CD14-positive monocyte (primary cell): ENCODE data around the gene SKA2. TPM values are rescaled to one million over a fixed set of nuclear protein-coding genes. Genes with fewer than 3 reads are reported as not detected.

ENCODE experiments used
- DNase-seq, 3 donors: peaks; one replicate each; pipeline ENCODE4 v3.0.0-alpha.2; 2011 to 2022
- H2AFZ ChIP-seq: 2 replicates; pipeline ENCODE4 v1.6.0; 2012; ENCODE audit warnings: mild to moderate bottlenecking, low read depth, low read length, inconsistent platforms; ENCODE audit not compliant: insufficient read depth, poor library complexity, severe bottlenecking
- H3K27ac ChIP-seq, 2 donors: 1 replicate in 1 of 2; 2 replicates in 1 of 2; pipeline ENCODE4 v1.5.1; 2012 to 2013; ENCODE audit warnings: low read length in 2 of 2, control low read depth in 1 of 2, inconsistent platforms in 1 of 2, low read depth in 1 of 2, mild to moderate bottlenecking in 1 of 2
- H3K27me3 ChIP-seq, 2 donors: one replicate each; pipeline versions ENCODE4 v1.6.0 to v1.6.1; 2011 to 2013; ENCODE audit warnings: low read length in 2 of 2; ENCODE audit not compliant: control insufficient read depth in 2 of 2, insufficient read depth in 2 of 2
- H3K36me3 ChIP-seq, 2 donors: replicated peaks in 1 of 2; 1 replicate in 1 of 2; 2 replicates in 1 of 2; pipeline versions ENCODE4 v1.5.1 to v1.6.1; 2012 to 2013; ENCODE audit warnings: low read length in 2 of 2, control low read depth in 1 of 2, inconsistent platforms in 1 of 2, mild to moderate bottlenecking in 1 of 2; ENCODE audit not compliant: insufficient read depth in 2 of 2, control insufficient read depth in 1 of 2
- H3K4me1 ChIP-seq, 2 donors: 1 replicate in 1 of 2; 2 replicates in 1 of 2; pipeline versions ENCODE4 v1.5.1 to v1.6.1; 2012 to 2013; ENCODE audit warnings: low read length in 2 of 2, control low read depth in 1 of 2, inconsistent platforms in 1 of 2, mild to moderate bottlenecking in 1 of 2, moderate library complexity in 1 of 2; ENCODE audit not compliant: insufficient read depth in 2 of 2, control insufficient read depth in 1 of 2
- H3K4me2 ChIP-seq: replicated peaks from 2 replicates; pipeline ENCODE3; 2012; ENCODE audit warnings: low read length, moderate library complexity, mild to moderate bottlenecking; ENCODE audit not compliant: poor library complexity, severe bottlenecking; ENCODE audit errors: extremely low read depth
- H3K4me3 ChIP-seq, 3 experiments: fragments of 200-600 bp in 1 of 3; sonication (generic) in 1 of 3; replicated peaks in 1 of 3; 1 replicate in 2 of 3; 2 replicates in 1 of 3; pipeline ENCODE4 v1.5.1; 2011 to 2013; ENCODE audit warnings: low read length in 3 of 3, mild to moderate bottlenecking in 3 of 3, control low read depth in 2 of 3, low read depth in 2 of 3, inconsistent platforms in 1 of 3, moderate library complexity in 1 of 3
- H3K79me2 ChIP-seq: 2 replicates; pipeline ENCODE4 v1.6.0; 2012; ENCODE audit warnings: mild to moderate bottlenecking, control low read depth, inconsistent platforms, low read length, moderate library complexity; ENCODE audit not compliant: insufficient read depth
- H3K9ac ChIP-seq: 2 replicates; pipeline ENCODE4 v1.6.0; 2017; ENCODE audit warnings: low read length, mild to moderate bottlenecking; ENCODE audit not compliant: insufficient read depth, poor library complexity, severe bottlenecking
- H3K9me3 ChIP-seq, 2 donors: replicated peaks in 1 of 2; 1 replicate in 1 of 2; 2 replicates in 1 of 2; pipeline versions ENCODE4 v1.5.1 to v1.6.1; 2012 to 2013; ENCODE audit warnings: low read length in 2 of 2, control low read depth in 1 of 2; ENCODE audit not compliant: control insufficient read depth in 1 of 2, insufficient read depth in 1 of 2
- H4K20me1 ChIP-seq: 2 replicates; pipeline ENCODE4 v1.6.0; 2012; ENCODE audit warnings: mild to moderate bottlenecking, low read length, control low read depth, moderate library complexity; ENCODE audit not compliant: insufficient read depth
- H3K27ac Mint-ChIP-seq, 7 donors: one replicate each; pipeline ENCODE4 v1.8.0; 2020; ENCODE audit warnings: mild to moderate bottlenecking in 7 of 7, mixed read lengths in 7 of 7, moderate library complexity in 6 of 7, inconsistent platforms in 2 of 7
- H3K27me3 Mint-ChIP-seq, 3 donors: one replicate each; pipeline ENCODE4 v1.8.0; 2021 to 2022; ENCODE audit warnings: low read depth in 3 of 3, mild to moderate bottlenecking in 3 of 3, mixed read lengths in 3 of 3, moderate library complexity in 3 of 3, inconsistent platforms in 1 of 3
- H3K36me3 Mint-ChIP-seq, 2 donors: one replicate each; pipeline ENCODE4 v1.8.0; 2020; ENCODE audit warnings: mixed read lengths in 2 of 2, inconsistent platforms in 1 of 2, mild to moderate bottlenecking in 1 of 2
- H3K4me1 Mint-ChIP-seq: one replicate; pipeline ENCODE4 v1.8.0; 2020; ENCODE audit warnings: mild to moderate bottlenecking, mixed read lengths
- H3K4me3 Mint-ChIP-seq, 2 donors: one replicate each; pipeline ENCODE4 v1.8.0; 2020; ENCODE audit warnings: mild to moderate bottlenecking in 2 of 2, mixed read lengths in 2 of 2, moderate library complexity in 1 of 2
- H3K9me3 Mint-ChIP-seq, 7 donors: one replicate each; pipeline ENCODE4 v1.8.0; 2020 to 2022; ENCODE audit warnings: mixed read lengths in 7 of 7, mild to moderate bottlenecking in 6 of 7, moderate library complexity in 6 of 7, inconsistent platforms in 2 of 7
- WGBS: methylation state at CpG from one replicate; pipeline ENCODE4 v1.1.5; 2013; ENCODE audit warnings: missing lambda C conversion rate; ENCODE audit not compliant: insufficient coverage; 5-methylcytosine and 5-hydroxymethylcytosine counted together
- intact Hi-C, 2 donors: fragments of 100-400 bp; cut with micrococcal nuclease; formaldehyde crosslinking; loops; one replicate each; pipeline versions ENCODE4 v1.15.0 to v1.15.1; 2023
- polyA plus RNA-seq, 3 donors: library from polyadenylated mRNA; depleted of rRNA in 1 of 3; unstranded in 2 of 3; stranded (reverse) in 1 of 3; fragments of 300-500 nt in 2 of 3; fragments of >200 nt in 1 of 3; fragmentation: Illumina TruSeq in 2 of 3; gene quantifications; 1 replicate in 2 of 3; 2 replicates in 1 of 3; pipeline ENCODE4 v1.2.3, GENCODE V29; 2012 to 2021
- TF ChIP-seq, protein P1 (sequence below): fragments of 200-600 bp; IDR thresholded peaks from one replicate; pipeline ENCODE4 v1.8.0; 2022; ENCODE audit warnings: antibody characterized with exemption, mild to moderate bottlenecking

The SKA2 gene
- polyA plus RNA-seq, 3 donors, result 3.1 to 20.4 (median 19.2) TPM

DNA sequence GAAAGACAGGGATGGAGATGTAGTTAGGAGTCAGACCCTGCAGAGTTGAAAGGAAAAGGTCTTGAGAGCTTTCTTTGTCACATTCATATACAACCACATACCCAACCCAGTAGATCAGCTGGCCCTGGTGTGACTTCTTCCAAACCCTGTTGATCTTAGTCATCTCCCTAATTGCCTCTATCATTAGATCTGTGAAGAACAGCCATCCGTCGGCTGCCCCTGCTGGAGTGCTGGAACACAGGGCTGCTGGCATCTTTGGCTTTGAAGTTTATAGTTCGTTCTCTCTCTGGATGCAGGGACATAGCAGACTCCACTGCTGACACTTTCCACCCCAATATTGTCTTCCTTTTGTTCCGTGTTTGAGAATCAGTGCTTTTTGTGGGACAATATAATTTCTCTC lies 44.4 kb upstream of the SKA2 start:
- peaks cover 41 to 74% of the 10 kb centered on the region in 2 donors for H3K36me3 Mint-ChIP-seq

DNA sequence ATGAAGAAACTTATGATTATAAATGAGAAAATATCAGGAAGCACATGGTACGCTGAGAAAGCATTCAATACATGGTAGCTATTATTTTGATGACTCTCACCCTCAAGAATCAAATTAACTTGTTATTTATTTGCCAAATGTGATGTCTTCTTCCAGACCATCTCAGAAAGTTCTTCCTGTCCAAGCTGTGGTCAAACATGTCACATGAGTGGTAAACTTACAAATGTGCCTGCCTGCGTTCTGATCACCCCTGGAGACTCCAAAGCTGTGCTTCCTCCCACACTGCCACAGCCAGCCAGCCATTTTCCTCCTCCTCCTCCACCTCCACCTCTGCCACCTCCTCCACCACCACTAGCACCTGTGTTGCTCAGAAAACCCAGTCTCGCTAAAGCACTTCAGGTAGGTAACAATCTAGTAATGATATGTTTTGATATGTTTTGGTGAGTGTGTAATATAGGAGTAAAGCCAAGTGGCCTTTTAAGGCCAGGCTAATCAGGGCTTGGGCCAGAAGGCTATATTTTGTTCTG lies 38.4 kb upstream of the SKA2 start:
- Mint-ChIP-seq H3K4me3 (no peak overlapping the region), H3K36me3 (peaks cover 53 to 87% of the 10 kb centered on the region in 2 donors), H3K4me1 (no peaks in the 10 kb centered on the region), H3K9me3 (no peaks in the 10 kb centered on the region), H3K27ac (peak overlapping the region in 1 of 7 donors; percentile 64), H3K27me3 (no peaks in the 10 kb centered on the region)
- 75% methylated on average over 1 of the region's 3 CpGs for WGBS
- no peak for DNase-seq
- no peaks in the 10 kb centered on the region for H4K20me1 ChIP-seq
- H2AFZ ChIP-seq, result no peak overlapping the region
- no peaks in the 10 kb centered on the region for H3K9me3 ChIP-seq
- no peak overlapping the region for H3K4me2 ChIP-seq
- no peak overlapping the region for H3K9ac ChIP-seq
- H3K4me1 ChIP-seq, result no peaks in the 10 kb centered on the region
- H3K27ac ChIP-seq, result no peak overlapping the region
- H3K4me3 ChIP-seq, result no peak overlapping the region
- TF ChIP-seq, protein P1, sequence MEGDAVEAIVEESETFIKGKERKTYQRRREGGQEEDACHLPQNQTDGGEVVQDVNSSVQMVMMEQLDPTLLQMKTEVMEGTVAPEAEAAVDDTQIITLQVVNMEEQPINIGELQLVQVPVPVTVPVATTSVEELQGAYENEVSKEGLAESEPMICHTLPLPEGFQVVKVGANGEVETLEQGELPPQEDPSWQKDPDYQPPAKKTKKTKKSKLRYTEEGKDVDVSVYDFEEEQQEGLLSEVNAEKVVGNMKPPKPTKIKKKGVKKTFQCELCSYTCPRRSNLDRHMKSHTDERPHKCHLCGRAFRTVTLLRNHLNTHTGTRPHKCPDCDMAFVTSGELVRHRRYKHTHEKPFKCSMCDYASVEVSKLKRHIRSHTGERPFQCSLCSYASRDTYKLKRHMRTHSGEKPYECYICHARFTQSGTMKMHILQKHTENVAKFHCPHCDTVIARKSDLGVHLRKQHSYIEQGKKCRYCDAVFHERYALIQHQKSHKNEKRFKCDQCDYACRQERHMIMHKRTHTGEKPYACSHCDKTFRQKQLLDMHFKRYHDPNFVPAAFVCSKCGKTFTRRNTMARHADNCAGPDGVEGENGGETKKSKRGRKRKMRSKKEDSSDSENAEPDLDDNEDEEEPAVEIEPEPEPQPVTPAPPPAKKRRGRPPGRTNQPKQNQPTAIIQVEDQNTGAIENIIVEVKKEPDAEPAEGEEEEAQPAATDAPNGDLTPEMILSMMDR, result no peak
- H3K36me3 ChIP-seq, result peaks cover 70 to 90% of the 10 kb centered on the region in 2 donors
- H3K27me3 ChIP-seq, result no peaks in the 10 kb centered on the region
- H3K79me2 ChIP-seq, result no peaks in the 10 kb centered on the region
- intact Hi-C loops, result no loop called here

More for the DNA sequence above, 44.4 kb upstream of the SKA2 start:
- H4K20me1 ChIP-seq, result no peaks in the 10 kb centered on the region
- intact Hi-C loops, result no loop called here
- Mint-ChIP-seq H3K4me1 (no peaks in the 10 kb centered on the region), H3K9me3 (no peaks in the 10 kb centered on the region), H3K4me3 (no peak overlapping the region), H3K27ac (no peak overlapping the region), H3K27me3 (peaks cover 0 to 2% (median 0%) of the 10 kb centered on the region in 3 donors)
- TF ChIP-seq, protein P1, result no peak
- no peaks in the 10 kb centered on the region for H3K4me1 ChIP-seq
- no peak overlapping the region for H2AFZ ChIP-seq
- H3K36me3 ChIP-seq, result peaks cover 63 to 80% of the 10 kb centered on the region in 2 donors
- H3K27me3 ChIP-seq, result no peaks in the 10 kb centered on the region
- no peaks in the 10 kb centered on the region for H3K79me2 ChIP-seq
- H3K9ac ChIP-seq, result no peak overlapping the region
- no peak overlapping the region for H3K4me3 ChIP-seq
- no peak overlapping the region for H3K4me2 ChIP-seq
- no peaks in the 10 kb centered on the region for H3K9me3 ChIP-seq
- WGBS, result no CpG with 5 or more reads among the region's 4 CpGs
- DNase-seq, result no peak
- H3K27ac ChIP-seq, result no peak overlapping the region
